Hematopoietic multipotent progenitor cell treated with erythropoietin and hydrocortisone succinate and interleukin-3 and kit ligand, for 17 days (in vitro differentiated cells): Measurements from ENCODE around the gene TMEM178B.
"Not testable (repeated sequence)": the region's sequence is repeated elsewhere in the genome, so short reads cannot be mapped to it uniquely, and the experiment has no call there.

Experiments
- DNase-seq: peaks from one replicate; pipeline ENCODE4 v3.0.0-alpha.2; 2015; ENCODE audit warnings: low spot score

Gene TMEM178B

DNA sequence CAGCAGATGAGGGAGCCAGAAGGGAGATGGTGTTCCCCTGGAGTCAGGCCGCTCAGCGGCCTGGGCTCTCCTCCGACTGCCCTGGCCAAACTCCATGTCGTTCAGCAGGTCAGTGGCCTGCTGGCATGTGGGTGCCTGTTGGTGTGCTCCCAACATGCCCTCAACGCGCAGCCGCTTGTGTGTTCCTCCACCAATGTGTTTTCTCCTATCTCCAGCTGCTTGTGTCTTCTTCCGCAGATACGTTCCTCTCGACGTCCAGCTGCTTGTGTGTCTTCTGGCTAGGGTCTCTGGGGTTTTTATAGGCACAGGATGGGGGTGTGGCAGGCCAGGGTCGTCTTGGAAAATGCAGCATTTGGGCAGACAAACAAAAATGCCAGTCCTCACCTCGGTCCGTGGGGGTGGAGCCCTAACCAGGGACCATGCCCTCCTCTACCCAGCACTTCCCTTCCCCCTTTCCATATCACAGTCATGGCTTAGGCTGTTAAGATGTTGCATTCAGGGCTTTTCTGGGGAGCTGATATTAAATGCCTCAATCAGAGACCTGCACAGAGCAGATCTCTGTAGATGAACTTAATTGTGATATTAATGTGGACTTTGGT is 111.6 kb downstream of the TMEM178B start:
- DNase-seq, result no peak

DNA sequence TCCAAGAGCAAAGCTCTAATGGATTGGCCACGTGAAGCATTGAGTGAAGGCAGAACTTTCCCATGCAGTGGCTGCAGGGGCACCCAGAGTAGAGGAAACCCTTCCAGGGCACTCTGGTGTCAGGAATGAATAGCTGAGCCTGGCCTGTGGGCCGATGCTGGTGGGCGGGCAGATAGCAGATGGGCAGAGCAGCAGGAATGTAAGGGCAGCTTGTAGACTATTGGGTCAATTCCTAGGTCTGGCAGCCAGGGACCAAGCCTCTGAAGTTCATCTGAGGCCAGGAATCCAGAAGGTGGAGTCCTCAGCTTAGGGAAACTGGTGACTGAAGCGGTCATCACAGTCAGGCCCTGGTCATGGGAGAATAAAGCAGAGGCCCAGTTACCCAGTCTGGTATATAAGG is 115.4 kb downstream of the TMEM178B start:
- no peak for DNase-seq

DNA sequence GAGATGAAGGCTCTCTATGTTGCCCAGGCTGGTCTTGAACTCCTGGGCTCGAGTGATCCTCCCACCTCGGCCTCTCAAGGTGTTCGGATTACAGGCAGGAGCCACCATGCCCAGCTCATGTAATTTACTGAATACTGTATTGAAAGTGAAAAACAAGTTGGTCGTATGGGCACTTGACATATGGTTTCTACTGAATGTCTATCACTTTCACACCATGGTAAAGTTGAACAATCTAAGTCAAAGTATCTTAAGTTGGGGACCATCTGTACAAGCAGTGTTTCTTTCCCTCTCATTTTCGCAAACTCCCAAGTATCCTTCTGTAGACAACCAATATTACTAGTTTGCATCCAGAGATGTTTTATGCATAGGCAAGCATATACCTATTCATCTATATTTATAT is 116.6 kb downstream of the TMEM178B start:
- no peak for DNase-seq

DNA sequence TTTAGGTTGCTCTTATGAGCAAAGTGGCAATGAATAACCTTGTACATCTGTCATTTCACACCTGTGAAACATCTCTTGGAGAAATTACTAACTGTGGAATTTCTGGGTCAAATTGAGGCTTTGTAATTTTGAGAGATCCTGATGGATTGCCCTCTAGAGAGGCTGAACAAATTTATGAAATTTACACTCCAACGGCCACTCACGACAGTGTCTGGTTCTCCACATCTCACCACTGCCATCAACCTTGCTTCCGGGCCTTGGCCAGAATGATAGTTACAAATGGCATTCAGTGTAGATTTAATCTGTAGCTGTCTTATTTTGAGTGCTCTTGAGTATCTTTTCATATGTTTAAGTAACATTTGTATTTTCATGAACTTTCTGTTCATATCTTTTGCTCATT is 117.4 kb downstream of the TMEM178B start:
- no peak for DNase-seq

DNA sequence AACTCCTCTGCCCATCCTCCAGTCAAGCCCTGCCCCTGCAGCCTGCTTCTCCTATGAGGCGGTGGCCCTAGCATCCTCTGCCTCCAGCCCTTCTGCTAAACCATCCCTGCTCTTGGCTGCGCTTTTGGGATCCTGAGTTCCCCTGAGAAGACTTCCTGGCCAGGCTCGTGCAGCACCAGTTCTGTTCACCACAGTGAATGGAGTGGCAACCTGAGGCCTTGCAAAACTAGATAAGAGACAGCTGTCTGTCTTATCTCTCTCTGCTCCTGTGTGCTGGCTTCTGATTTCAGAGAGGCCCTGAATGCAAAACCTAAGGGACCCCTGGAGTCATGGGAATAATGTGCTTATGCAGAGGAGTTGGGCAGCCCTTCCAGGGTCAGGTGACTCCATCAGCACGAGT is 119.2 kb downstream of the TMEM178B start:
- DNase-seq, result no peak

DNA sequence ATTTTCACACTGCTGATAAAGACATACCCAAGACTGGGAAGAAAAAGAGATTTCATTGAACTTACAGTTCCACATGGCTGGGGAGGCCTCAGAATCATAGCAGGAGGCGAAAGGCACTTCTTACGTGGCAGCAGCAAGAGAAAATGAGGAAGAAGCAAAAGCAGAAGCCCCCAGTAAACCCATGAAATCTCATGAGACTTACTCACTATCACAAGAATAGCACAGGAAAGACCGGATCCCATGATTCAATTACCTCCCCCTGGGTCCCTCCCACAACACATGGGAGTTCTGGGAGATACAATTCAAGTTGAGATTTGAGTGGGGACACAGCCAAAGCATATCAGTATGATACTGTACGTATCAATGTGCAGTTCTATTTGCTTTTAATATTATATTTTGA is 121.9 kb downstream of the TMEM178B start:
- not testable (repeated sequence) for DNase-seq

DNA sequence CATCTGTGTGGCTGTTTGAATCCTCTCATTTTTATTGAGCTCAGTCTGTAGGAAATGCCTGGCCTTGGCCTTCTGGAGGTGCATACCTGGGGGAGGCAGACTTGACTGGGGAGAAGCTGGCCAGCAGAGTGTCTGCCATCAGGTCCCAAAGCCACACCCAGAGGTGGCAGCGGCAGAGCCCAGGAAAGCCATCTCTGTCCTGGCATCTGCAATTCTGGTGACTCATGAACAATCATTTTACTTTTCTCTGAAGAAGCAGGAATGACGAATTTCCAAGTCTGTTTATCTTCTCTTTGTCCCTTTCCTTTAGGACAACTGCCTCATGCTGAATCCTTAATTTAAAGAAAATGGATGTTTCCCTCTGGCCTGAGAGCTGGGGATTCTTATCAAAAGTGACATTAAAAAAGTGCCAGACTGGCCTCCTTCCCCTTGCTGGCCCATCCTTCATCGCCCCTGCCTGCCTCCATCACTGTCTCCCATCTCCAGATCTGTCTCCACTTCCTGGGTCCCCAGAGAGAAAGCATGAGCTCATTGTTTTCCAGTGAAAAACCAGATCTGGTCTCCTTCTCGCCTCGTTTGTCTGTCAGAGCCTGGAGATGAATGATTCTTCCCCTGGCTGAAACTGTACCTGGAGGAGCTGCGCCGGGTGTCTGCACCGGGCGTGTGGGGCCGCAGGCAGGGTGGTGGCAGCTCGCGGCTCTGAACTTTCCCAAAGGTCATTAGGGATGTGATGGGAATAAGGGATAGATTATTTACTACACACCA is 124.5 kb downstream of the TMEM178B start:
- no peak for DNase-seq

DNA sequence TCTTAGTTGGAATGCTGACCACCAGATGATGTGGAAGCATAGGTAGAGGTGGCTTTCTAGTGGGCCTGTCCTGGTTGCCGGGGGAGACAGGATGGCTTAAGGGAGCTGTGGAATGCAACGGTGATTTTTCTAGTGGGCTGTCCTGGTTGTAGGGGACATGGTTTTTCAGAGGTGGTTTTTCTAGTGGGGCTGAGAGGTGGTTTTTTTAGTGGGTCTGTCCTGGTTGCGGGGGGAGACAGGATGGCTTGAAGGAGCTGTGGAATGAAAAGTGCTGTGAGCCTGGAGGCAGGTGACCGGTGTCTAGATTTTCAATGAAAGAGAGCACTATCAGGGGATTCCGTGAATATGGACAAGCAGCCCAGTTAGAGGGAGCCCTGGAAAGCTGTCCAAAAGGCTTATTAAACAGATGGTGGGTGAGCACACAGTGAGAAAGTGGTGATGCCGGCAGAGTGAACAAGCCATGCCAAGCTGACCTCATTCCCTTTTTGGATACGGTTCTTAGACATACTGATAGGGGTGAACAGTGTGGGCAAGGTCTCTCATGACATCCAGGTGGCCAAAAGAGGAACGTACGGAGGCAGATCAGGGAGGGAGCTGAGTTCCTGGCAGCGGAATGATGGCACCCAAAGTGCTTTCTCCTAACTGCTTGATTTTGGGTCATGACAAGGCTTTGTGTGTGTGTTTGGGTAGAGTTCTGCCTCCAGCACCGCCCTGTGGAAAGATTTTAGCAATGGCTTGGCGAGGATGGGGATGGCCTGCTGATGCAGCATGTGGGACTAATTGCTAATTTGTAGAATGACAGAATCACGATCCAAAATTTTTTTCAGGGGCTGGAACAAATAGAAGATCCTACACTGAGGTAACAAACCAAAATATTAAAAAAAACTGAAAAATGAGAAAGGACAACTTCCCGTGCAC is 126.6 kb downstream of the TMEM178B start:
- no peak for DNase-seq

DNA sequence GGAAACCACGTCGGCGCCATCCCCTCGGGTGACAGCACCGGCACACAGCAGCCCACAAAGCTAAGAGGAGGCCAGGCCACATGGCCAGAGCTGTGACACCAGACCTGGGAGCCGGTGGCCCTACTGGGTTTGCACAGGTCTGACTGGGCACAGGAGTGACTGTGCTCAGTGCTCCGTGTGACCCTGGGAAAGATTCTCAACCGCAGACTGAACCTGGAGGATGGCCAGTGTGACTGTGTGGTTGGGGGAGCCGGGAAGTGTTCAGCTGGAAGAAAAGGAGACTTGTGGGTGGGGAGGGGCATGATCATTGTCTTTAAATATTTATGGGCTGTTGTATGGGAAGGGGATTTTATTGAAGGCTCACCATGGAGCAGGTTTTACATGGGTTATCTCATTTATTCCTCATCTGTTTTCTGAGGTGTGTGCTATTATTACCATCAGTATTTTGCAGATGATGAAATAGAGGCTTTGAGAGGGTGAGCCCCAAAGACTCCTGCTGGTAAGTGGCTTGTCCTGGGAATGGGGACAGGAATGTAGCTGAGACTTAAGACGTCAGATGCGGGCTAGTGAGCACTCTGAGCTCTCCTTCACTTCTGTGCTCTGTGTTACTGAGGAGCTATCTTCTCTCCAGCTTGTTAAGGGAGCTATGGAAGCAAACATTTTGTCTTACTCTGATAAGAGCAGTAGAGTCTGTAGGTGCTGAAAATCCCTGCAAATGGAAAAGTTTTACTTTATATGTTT is 127.5 kb downstream of the TMEM178B start:
- no peak for DNase-seq

DNA sequence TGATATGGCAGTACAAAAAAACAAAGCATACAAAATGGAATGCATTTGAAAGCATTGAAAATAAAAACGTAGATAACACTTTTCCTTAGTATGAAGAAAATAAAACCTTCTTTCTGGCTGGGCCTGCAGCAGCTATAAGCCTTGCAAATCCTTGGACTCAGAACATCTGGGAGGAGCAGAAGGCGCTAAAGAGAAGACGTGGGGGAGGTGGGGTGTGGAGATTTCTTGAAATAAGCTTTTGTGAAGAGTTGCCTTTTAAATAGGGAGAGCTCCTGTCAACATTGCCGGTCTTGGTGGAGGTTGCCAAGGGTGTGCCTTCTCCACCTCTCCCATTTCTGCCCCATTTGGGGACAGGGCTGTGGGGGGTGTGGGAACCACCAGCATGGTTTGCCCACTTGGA is 128.7 kb downstream of the TMEM178B start:
- no peak for DNase-seq

DNA sequence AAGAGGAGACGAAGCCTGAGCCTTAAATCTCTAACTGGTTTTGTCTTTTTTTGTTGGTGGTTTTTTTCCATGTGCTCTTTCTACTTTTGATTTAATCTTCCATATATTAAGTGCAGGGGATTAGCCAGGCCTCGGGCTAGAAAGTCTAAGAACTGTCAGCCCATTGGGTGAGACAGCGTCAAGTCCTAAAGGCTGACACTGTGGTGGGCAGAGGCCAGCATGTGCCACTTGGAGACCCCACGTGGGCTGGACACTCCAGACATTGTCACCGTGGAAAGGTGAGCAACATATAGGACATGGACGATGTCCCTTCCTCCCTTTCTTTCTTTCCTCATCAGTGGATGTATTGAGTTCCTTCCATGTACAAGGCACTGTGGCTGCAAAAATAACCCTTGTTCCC is 129.3 kb downstream of the TMEM178B start:
- DNase-seq, result no peak

DNA sequence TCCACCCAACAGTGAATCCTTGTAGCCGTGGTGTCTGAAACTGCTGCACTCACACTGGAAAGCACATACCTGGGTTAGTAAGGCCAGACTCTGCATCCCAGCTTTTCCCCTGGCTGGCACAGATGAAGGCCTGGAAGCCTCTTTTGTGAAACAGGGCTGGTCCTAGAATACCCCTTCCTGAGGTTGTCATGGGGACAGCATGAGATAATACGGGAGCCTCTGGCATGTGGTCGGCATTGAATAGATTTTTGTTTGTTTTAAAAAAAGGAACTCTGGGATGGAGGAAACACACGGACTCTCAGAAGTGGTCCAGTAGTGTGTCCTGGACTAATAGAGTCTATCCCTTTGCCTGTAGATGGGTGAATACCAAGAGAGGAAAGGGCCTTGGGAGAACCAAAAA is 129.7 kb downstream of the TMEM178B start:
- DNase-seq, result no peak

DNA sequence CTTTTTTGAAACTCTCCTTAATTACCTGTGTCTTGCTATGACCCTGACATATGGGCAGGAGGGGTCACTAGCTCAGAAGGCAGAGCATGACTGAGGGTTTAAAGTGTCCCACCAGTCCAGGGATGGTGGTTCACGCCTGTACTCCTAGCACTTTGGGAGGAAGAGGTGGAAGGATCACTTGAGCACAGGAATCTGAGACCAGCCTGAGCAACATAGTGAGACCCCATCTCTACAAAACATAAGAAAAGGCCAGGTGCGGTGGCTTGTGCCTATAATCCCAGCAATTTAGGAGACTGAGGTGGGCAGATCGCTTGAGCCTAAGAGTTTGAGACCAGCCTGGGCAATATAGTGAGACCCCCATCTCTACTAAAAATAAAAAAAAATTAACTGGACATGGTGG is 133.8 kb downstream of the TMEM178B start:
- DNase-seq, result no peak

DNA sequence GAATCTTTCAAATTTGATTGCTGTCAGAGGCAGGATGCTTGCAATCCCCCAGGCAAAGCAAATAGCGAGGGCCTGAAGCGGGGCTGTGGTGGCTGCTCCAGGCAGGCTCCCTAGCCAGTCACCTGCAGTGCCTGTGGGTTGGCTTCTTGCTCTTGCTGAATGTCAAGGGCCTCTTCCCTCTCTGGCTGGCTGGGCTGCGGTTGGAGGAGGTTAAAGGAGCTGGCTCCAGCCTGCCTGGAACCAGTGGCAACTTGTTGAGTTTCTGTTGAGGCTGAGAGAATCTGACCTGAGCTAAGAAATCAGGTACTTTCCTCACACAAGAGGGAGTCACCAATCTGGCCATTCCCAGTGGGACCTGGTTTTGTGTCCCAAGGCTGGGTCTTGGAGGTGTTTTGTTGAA is 134.7 kb downstream of the TMEM178B start:
- no peak for DNase-seq

DNA sequence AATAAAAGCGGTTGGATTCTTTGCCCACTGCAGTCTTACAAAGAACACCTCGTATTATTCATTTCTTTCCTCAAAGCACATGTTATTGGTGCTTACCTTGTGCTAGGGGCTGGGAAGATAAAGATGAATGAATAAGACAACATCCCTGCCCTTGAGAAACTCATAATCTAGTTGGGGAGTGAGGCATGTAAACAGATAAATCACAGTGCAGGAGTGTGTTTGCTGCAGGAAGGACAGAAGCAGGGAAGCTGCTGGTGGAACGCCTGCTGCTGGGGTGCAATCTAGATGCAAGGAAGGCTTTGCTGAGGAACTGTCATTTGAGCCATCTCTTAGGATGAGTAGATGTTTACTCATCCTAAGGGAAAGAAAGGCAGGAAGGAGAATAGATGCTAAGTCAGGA is 135.6 kb downstream of the TMEM178B start:
- no peak for DNase-seq

DNA sequence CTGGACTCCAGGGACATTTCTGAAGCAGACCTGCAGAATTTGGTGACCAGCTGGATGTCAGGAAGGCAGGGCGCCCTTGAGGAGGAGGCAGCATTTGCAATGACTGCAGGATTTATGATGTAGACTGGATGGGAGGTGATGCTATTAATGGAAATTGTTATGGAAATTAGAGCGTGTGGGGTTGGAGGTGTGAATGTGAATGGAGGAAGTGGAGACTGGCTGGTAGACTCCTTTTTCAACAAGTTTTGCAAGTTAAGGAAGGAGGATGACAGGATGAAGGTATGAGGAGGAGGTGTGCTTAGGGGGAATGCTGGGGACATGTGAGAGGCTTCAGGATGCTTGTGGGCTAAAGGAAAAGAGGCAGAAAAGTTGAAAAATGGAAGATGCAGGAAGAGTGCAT is 137.0 kb downstream of the TMEM178B start:
- DNase-seq, result no peak

DNA sequence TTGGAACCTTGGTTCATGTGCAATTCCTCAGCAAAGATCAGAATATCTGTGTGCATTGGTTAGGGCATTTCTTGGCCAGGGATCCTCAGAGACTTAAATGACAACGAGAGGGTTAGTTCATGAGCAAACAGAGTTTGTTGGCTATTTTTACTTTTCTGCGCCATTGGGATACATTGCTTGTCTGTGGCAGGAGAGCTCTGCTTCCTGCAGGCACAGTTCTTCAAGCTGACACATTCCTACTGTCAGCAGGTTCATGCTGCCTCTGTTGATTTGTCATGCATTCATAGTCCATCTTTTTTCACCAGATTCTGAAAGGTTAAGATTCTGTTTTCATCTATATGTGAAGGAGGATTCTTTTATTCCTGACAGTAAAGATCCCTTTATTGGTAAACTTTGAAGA is 139.4 kb downstream of the TMEM178B start:
- DNase-seq, result no peak

DNA sequence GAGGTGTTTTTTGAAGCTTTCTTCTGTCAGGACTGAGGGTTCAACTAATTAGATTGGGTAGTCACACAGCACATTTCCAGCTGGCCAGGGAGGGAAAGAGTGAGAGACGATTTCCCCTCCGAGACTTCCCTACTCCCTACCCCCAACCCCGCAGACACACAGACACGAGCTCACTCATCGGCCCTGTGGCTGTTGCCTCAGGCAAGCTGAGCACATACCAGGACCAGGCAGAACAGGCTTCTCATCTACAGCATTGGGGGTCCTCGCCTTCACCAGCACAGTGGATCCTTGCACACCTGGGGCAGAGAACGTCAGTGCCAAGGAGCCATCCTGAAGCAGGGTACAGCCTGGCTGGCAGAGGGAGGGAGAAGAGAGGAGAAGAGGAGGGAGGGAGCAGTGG is 144.1 kb downstream of the TMEM178B start:
- DNase-seq, result no peak

DNA sequence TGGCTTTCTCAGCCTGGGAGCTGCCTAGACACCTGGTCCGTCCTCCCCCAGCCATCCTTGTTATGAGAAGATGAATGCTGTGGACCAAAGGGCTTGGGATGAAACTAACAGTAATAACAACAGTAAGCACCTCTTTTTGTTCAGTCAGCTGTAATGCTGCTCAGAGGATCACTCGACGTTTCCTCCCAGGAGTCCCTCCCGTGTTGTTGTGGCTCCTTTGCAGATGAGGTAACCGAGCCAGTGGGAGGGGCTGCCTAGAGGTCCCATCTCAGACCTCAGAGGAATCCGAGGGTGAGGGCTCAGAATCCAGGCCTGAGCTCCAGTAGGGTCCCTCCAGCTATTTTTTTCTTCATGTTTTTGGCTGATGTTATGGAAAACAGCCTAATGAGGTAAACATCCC is 145.1 kb downstream of the TMEM178B start:
- no peak for DNase-seq

DNA sequence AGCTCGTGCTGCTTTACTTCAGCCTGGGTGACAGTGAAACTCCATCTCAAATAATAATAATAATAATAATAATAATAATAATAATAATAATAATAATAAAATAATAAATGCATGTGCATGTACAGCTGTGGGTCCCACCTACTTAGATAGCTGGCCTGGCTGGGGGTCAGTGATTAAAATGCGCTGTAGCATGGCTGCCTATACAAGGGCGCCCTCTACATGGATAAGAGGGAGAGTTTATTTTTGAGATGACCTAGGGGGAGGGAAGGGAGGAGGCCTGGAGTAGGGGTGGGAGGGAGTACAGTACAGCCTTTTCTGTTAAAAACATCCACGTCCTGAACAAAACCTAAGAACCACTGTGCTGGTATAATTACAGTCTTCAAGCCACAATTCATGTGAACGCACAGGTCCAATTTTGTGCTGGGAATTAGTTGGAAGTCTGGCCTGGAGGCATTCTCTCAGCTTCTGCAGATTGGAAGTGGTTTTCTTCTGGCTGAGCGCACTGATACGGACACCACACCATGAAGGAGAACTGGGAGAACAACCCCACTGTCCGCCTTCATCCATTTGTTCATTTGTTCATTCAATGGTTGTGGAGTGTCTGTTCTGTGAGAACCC is 146.5 kb downstream of the TMEM178B start:
- DNase-seq, result no peak

DNA sequence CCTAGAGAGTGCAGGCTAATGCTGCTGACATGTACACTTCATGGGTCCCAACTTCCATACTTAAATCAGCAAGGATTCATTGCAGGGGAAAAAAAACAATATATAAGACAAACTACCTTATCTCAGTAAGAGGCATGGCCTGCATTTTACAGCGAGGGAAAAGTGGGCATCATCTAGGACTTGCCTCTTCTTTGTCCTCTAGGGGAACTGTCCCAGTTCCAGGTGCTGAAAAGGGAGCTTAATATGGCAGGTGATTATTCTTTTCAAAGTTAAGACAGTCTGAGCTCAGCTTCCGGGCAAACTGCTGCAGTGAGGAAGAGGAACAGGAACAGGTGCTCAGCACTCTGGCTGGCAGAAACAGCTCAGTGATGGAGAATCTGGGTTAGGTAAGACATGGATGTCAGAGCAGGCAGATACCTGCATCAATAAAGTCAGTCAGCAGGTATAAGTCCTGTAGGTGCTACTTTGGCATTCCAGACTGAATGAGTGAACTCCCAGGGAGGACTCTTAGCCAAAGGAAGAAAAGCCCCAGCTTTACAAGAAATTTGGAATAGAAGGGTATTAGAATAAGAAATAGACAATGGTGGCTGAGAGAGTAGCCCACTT is 147.2 kb downstream of the TMEM178B start:
- no peak for DNase-seq
